ENCODE measurements around the gene TMEM134.
A peak's percentile ranks its signal among the peaks of the same experiment; 100 is the strongest.
"Not testable (repeated sequence)": the region's sequence is repeated elsewhere in the genome, so short reads cannot be mapped to it uniquely, and the experiment has no call there.

The TMEM134 gene
- total RNA-seq, result 21.1 to 25.2 (median 22.2) reads per million in 4 experiments

GRCh38 chr11:67468759-67469507 lies at the start of gene TMEM134:
TSS of gene TMEM134 (minus strand) at chr11:67469251. CDS start at chr11:67469192, 59 bp downstream.
- DNase-seq, result peak; percentile 88

- DNase-seq, result no peak
These were observed 48.9 kb upstream of the TMEM134 start for GRCh38 chr11:67517784-67518552.

- DNase-seq, result no peak
These were observed 47.8 kb upstream of the TMEM134 start for GRCh38 chr11:67516806-67517205.

GRCh38 chr11:67514116-67514515 lies 45.1 kb upstream of the TMEM134 start:
- DNase-seq, result no peak

GRCh38 chr11:67511558-67511957 lies 42.5 kb upstream of the TMEM134 start:
- not testable (repeated sequence) for DNase-seq

GRCh38 chr11:67510023-67510345 lies 40.9 kb upstream of the TMEM134 start:
- DNase-seq, result no peak

GRCh38 chr11:67508486-67509121 lies 39.6 kb upstream of the TMEM134 start:
- DNase-seq, result peak; percentile 99

GRCh38 chr11:67507864-67508485 lies 38.9 kb upstream of the TMEM134 start, which contains the start of gene CDK2AP2:
TSS of gene CDK2AP2 (minus strand) at chr11:67508162. CDS start at chr11:67508082, 80 bp downstream.
- peak; percentile 94 for DNase-seq

- no peak for DNase-seq
These were observed 38.3 kb upstream of the TMEM134 start for GRCh38 chr11:67507242-67507863.

GRCh38 chr11:67506426-67507051 lies 37.5 kb upstream of the TMEM134 start:
- DNase-seq, result no peak

- DNase-seq, result peak; percentile 81
These were observed 36.8 kb upstream of the TMEM134 start for GRCh38 chr11:67505605-67506396.

GRCh38 chr11:67504950-67505581 lies 36.0 kb upstream of the TMEM134 start, which contains the start of gene PITPNM1:
TSS of gene PITPNM1 (minus strand) at chr11:67505363. CDS start at chr11:67504180, 1,183 bp downstream.
- DNase-seq, result peak; percentile 49

GRCh38 chr11:67504005-67504949 lies 35.2 kb upstream of the TMEM134 start:
- DNase-seq, result peak; percentile 29

- no peak for DNase-seq
These were observed 34.3 kb upstream of the TMEM134 start for GRCh38 chr11:67503119-67504004.

GRCh38 chr11:67502328-67502979 lies 33.4 kb upstream of the TMEM134 start:
- DNase-seq, result no peak

GRCh38 chr11:67501854-67502253 lies 32.8 kb upstream of the TMEM134 start:
- no peak for DNase-seq

- no peak for DNase-seq
These were observed 32.0 kb upstream of the TMEM134 start for GRCh38 chr11:67500831-67501715.
